Measurements from ENCODE around the gene NDST4. TPM values are rescaled to one million over a fixed set of nuclear protein-coding genes. Genes with fewer than 3 reads are reported as not detected.
A peak's percentile ranks its signal among the peaks of the same experiment; 100 is the strongest.

The NDST4 gene
- total and polyA plus RNA-seq, 7 donors, result not detected

- 55 to 58% (median 57%) methylated on average over 14 of the region's 14 CpGs for WGBS, 3 donors
- no peak for ATAC-seq
These were observed 305.5 kb downstream of the NDST4 start for GRCh38 chr4:114807759-114808404.

GRCh38 chr4:114807357-114807756 is 306.1 kb downstream of the NDST4 start:
- WGBS, 3 donors, result 93 to 96% (median 96%) methylated on average over 8 of the region's 8 CpGs
- no peak for TF ChIP-seq CTCF (IDR thresholded peaks at IDR 0.05)
- Histone ChIP-seq H3K36me3 (ENCODE audit: insufficient read depth in 1 of 2, low read depth in 1 of 2) (no peaks in the 10 kb centered on the region), H3K4me1 (no peaks in the 10 kb centered on the region), H3K27ac (no peak overlapping the region), H3K4me3 (no peak overlapping the region), H3K9me3 (no peaks in the 10 kb centered on the region), H3K27me3 (ENCODE audit: insufficient read depth in 3 of 3, low read length in 2 of 3) (no peaks in the 10 kb centered on the region)
- intact Hi-C loops (cut with DNase I), result no loop called here
- DNase-seq, result no peak
- no peak for ATAC-seq

More at GRCh38 chr4:114807759-114808404, 305.5 kb downstream of the NDST4 start:
- Histone ChIP-seq H3K27ac (no peak overlapping the region), H3K4me3 (no peak overlapping the region), H3K9me3 (no peaks in the 10 kb centered on the region), H3K4me1 (no peaks in the 10 kb centered on the region), H3K27me3 (ENCODE audit: insufficient read depth in 3 of 3, low read length in 2 of 3) (no peaks in the 10 kb centered on the region), H3K36me3 (ENCODE audit: insufficient read depth in 1 of 2, low read depth in 1 of 2) (no peaks in the 10 kb centered on the region)
- TF ChIP-seq CTCF (IDR thresholded peaks at IDR 0.05), result peak; percentile 32
- intact Hi-C loops (cut with DNase I), result no loop called here
- DNase-seq, result no peak

GRCh38 chr4:114791976-114792375 is 321.4 kb downstream of the NDST4 start:
- Histone ChIP-seq H3K27me3 (ENCODE audit: insufficient read depth in 3 of 3, low read length in 2 of 3) (no peaks in the 10 kb centered on the region), H3K9me3 (no peaks in the 10 kb centered on the region), H3K4me1 (no peaks in the 10 kb centered on the region), H3K27ac (no peak overlapping the region), H3K4me3 (no peak overlapping the region), H3K36me3 (ENCODE audit: insufficient read depth in 1 of 2, low read depth in 1 of 2) (no peaks in the 10 kb centered on the region)
- DNase-seq (no peak), ATAC-seq (no peak)
- intact Hi-C loops (cut with DNase I), result no loop called here
- TF ChIP-seq CTCF (IDR thresholded peaks at IDR 0.05), result no peak
- 85 to 87% (median 85%) methylated on average over 5 of the region's 5 CpGs for WGBS, 3 donors

- DNase-seq (no peak), ATAC-seq (no peak)
- Histone ChIP-seq H3K9me3 (no peaks in the 10 kb centered on the region), H3K4me3 (no peak overlapping the region), H3K27ac (no peak overlapping the region), H3K4me1 (no peaks in the 10 kb centered on the region), H3K27me3 (ENCODE audit: insufficient read depth in 3 of 3, low read length in 2 of 3) (peaks cover 0 to 2% (median 0%) of the 10 kb centered on the region in 3 donors), H3K36me3 (ENCODE audit: insufficient read depth in 1 of 2, low read depth in 1 of 2) (no peaks in the 10 kb centered on the region)
- no peak for TF ChIP-seq CTCF (IDR thresholded peaks at IDR 0.05)
- intact Hi-C loops (cut with DNase I), result no loop called here
These were observed 327.9 kb downstream of the NDST4 start for GRCh38 chr4:114785570-114785969.

- Histone ChIP-seq H3K4me1 (no peaks in the 10 kb centered on the region), H3K27me3 (ENCODE audit: insufficient read depth in 3 of 3, low read length in 2 of 3) (peaks cover 0 to 2% (median 0%) of the 10 kb centered on the region in 3 donors), H3K27ac (no peak overlapping the region), H3K4me3 (no peak overlapping the region), H3K36me3 (ENCODE audit: insufficient read depth in 1 of 2, low read depth in 1 of 2) (no peaks in the 10 kb centered on the region), H3K9me3 (no peaks in the 10 kb centered on the region)
- TF ChIP-seq CTCF (IDR thresholded peaks at IDR 0.05), result no peak
- WGBS, 3 donors, result 58 to 65% (median 58%) methylated on average over 3 of the region's 3 CpGs
- ATAC-seq (no peak), DNase-seq (no peak)
- intact Hi-C loops (cut with DNase I), result no loop called here
These were observed 330.2 kb downstream of the NDST4 start for GRCh38 chr4:114783215-114783595.
